ENCODE data around the gene KLHL17.
"Not testable (repeated sequence)": the region's sequence is repeated elsewhere in the genome, so short reads cannot be mapped to it uniquely, and the experiment has no call there.

Gene KLHL17

DNA sequence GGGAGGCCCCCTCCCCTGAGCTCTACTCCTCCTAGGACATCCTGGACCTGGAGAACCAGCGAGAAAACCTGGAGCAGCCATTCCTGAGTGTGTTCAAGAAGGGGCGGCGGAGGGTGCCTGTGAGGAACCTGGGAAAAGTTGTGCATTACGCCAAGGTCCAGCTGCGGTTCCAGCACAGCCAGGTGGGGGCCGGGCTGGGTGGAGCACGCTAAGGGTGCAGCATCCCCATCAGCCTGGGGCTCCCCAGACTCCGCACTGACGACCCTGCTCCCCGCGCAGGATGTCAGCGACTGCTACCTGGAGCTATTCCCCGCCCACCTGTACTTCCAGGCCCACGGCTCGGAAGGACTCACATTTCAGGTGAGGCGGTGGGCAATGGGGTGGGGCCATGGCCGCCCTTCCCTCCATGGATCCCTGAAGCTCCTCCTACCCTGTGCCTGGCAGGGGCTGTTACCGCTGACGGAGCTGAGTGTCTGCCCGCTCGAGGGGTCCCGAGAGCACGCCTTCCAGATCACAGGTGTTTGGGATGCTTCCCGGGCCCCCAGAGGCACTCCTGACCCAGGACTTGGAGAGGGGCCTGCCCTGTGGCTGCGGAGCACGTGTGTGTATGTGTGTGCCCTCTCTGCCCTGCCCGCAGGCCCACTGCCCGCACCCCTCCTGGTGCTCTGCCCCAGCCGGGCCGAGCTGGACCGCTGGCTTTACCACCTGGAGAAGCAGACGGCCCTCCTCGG, 10.0 kb downstream of the KLHL17 start:
- no peak for DNase-seq

DNA sequence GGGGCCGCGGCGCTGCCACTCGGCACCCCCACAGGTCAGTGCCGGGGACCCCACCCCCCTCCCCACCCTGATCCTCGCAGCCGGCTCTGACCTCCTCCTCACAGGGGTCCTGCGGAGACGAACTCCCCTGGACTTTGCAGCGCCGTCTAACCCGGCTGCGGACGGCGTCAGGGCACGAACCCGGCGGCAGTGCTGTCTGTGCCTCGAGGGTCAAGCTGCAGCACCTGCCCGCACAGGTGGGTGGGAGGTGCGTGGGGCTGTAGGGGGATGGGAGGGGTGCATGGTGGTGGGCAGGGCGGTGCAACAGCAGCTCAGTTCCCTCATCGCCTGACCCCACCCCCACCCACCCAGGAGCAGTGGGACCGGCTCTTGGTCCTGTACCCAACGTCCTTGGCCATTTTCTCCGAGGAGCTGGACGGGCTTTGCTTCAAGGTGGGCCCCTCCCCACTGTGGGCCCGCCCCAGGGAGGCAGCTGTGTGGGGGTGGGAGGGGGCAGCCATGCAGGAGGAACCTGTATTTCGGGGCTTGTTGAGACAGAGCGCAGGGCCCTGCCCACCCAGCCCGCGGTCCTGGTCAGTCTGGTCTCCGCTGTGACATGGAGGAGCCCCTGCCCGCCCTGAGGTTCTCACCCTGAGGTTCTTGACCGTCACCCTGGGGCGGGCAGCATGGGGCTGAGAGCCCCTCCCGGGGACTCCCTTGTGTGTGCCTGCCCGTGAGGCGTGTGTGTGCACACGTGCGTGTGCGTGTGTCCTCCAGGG, 10.8 kb downstream of the KLHL17 start:
- no peak for DNase-seq

GRCh38 chr1:971751-972506, 11.5 kb downstream of the KLHL17 start:
- DNase-seq = no peak

- no peak for DNase-seq
Measured at GRCh38 chr1:972726-973458, 12.5 kb downstream of the KLHL17 start.

DNA sequence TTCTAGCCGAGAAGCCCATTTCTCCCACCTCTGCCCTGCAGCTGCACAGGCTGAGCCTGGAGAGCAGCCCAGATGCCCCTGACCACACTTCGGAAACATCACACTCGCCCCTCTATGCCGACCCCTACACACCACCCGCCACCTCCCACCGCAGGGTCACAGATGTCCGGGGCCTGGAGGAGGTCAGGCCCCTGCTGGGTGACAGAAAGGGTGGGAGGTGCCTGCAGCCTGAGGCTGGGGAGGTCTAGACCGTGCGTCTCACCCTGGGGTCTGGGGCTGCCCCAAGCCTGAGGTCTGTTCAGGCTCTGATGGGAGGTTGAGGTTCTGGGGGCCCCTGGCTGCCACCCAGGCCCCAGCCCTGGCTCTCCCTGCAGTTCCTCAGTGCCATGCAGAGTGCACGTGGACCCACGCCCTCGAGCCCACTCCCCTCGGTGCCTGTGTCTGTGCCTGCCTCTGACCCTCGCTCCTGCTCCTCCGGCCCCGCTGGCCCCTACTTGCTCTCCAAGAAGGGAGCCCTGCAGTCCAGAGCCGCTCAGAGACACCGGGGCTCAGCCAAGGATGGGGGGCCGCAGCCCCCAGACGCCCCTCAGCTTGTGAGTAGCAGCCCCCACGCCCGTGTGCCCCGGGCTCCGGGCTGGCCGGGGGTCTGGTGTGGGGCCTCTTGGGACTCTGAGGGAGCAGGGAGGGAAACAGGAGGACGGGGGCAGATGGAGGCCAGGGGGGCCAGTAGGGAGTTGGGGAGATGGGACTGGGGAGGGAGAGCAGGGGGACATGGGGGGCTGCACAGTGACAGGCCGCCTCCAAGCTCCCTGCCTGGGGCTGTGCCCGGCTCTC, 13.3 kb downstream of the KLHL17 start:
- no peak for DNase-seq

- no peak for DNase-seq
Measured at GRCh38 chr1:974293-974640, 13.9 kb downstream of the KLHL17 start.

DNA sequence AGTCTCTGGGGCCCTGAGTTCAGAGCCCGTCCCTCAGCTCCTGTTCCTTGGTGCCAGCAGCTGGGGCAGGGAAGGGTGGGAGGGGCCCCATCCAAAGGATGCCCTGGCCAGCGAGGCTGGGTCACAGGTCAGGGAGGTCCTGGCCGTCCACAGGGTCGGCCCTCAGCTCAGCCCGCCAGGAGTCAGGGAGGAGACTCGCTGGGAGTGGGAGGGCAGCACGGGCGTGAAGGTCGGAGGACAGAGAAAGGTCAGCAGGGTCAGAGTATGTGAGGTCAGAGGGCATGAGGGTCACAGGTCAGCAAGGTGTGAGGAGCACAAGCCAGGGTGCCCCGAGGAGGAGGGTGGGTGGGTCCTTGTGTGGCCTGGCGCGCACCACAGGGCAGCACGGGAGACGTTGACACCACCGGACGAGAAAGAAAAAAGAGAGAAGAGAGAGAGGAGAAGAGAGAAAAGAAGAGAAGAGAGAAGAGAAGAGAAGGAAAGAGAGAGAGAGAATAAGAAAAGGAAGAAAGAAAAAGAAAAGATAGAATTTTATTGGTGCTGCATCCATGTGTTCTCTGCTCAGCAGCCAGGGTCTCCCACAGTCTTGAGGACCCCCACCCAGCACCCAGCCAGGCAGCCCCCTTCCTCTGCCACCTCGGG, 14.4 kb downstream of the KLHL17 start:
- no peak for DNase-seq

DNA sequence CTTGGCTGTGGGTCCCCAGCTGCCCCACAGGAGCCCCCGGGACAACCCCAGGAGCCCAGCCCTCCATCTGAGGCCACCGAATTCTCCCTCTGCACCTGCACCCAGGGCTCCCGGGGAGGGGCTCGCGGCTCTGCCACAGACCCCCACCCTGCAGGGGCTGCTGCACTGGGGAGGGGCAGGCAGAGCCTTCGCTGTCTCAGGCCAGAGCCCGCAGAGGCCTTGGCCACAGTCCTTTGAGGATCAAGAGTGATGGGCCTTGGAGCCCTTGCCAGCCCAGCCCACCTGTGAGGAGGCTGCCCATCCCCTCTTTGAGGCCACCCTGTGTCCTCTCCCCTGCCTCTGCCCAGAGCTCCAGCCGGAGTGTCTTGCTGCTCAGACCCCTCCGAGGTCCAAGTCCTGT, 15.0 kb downstream of the KLHL17 start:
- DNase-seq = no peak

GRCh38 chr1:975896-976683, 15.7 kb downstream of the KLHL17 start:
- DNase-seq = no peak

- not testable (repeated sequence) for DNase-seq
Measured at GRCh38 chr1:976791-977190, 16.4 kb downstream of the KLHL17 start.

GRCh38 chr1:978069-978834, 17.9 kb downstream of the KLHL17 start:
- DNase-seq = no peak

DNA sequence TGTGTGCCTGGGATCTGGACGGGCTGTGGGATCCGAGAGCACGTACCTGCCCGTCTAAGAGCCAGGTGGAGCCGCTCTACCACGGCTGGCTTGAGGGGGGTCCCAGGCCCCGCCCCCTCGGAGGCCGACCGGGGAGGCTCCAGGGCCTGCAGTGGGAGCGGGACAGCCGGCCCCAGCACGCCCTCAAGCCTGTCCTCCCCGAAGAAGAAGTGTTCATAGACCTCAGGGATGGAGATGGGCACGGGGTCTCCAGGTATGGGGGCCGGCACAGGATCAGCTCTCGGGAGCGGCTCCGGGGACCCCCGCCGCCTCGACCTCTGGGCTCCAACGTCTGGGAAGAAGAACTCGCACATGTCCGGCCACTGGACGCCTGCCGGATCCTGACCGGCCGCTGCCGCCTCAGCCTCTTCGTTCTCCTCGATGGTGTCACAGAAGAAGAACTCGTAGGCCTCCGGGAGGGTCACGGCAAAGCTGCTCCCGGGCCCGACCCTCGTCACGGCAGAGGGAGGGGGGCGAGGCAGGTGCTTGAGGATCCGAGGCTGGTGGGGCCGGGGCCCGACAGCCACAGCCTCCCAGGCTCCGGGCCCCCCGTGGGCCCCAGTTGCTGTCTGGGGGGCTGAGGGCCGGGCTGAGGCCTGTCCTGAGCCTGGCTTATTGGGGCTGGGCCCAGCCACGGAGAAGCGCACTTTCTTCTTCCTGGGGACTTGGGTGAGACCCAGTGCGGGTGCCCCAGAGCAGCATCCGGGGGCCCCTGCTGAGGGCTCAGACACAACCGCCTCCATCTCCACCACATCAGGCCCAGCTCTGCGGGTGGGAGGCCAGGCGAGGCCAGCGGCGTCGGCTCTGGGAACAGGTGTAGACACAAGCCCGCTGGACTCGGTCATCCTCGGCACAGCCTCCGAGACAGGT, 18.7 kb downstream of the KLHL17 start:
- no peak for DNase-seq

DNA sequence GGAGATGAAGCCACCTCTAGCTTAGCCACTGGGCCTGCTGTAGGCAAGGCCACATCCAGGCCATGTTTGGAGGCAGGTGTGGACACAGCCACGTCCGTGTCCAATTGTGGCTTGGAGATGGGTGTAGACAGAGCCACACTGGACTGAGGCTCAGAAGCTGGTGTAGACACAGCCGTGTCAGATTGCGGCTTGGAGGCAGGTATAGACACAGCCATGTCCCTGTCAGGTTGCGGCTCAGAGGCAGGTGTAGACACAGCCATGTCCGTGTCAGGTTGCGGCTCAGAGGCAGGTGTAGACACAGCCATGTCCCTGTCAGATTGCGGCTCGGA, 19.3 kb downstream of the KLHL17 start:
- no peak for DNase-seq

GRCh38 chr1:980137-980571, 19.8 kb downstream of the KLHL17 start:
- no peak for DNase-seq

- no peak for DNase-seq
Measured at GRCh38 chr1:980602-981395, 20.4 kb downstream of the KLHL17 start.

DNA sequence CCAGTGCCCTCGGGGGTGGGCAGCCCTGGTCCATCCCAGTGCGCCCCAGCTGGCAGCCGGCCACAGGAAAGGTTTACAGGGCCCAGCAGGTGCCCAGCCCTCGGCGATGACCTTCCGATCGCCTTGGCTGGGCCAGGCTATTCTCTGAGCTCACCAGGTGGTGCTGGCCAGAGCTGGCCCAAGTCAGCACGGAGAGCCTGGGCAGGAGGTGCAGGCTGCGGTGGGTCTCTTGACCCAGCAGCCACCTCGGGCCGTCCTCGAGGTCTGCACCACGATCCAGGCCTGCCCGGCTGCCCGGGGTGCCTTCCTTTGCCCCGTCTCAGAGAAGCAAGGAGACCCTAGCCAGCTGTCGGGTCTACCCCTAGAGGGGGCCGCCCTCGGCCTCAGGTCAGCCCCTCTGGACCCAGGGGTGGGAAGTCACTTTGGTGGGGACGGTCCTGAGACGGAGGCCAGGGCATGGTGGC, 21.1 kb downstream of the KLHL17 start:
- no peak for DNase-seq

GRCh38 chr1:981955-982558, 21.7 kb downstream of the KLHL17 start, which contains the start of gene PERM1:
PERM1 (minus strand) TSS chr1:982093; CDS start chr1:981029, 1,064 bp downstream.
- DNase-seq = no peak
